HEK293 (cell line): ENCODE results near the gene S1PR1.

Experiments
- CTCF ChIA-PET: fragments of 350-600 bp; formaldehyde crosslinking; extraction: SDS; loops from one replicate; lab custom pipeline; 2021; ENCODE audit warnings: antibody characterized with exemption; lab: Yijun Ruan, JAX
- POLR2A ChIA-PET: fragments of 300-600 bp; formaldehyde crosslinking; extraction: SDS; loops from one replicate; lab custom pipeline; 2020; ENCODE audit warnings: antibody characterized with exemption, inconsistent platforms; lab: Yijun Ruan, JAX
- H3K27ac ChIP-seq: fragments of 200-500 bp; sonication (Bioruptor generic); 2 replicates; pipeline ENCODE4 v1.5.1; 2014; ENCODE audit warnings: low read depth, low read length, control low read depth, inconsistent platforms; ENCODE audit errors: extremely low read depth
- H3K36me3 ChIP-seq, 2 experiments: fragments of 200-500 bp in 1 of 2; sonication (Bioruptor generic) in 1 of 2; 1 replicate in 1 of 2; 2 replicates in 1 of 2; pipeline ENCODE4 v1.5.1; 2014 to 2017; ENCODE audit warnings: inconsistent platforms in 2 of 2, low read length in 2 of 2; ENCODE audit not compliant: control insufficient read depth in 2 of 2, insufficient read depth in 1 of 2
- H3K4me1 ChIP-seq: fragments of 200-500 bp; sonication (Bioruptor generic); 2 replicates; pipeline ENCODE4 v1.5.1; 2014; ENCODE audit warnings: mild to moderate bottlenecking, low read length, inconsistent platforms; ENCODE audit not compliant: control insufficient read depth, insufficient read depth
- H3K4me3 ChIP-seq: 2 replicates; pipeline ENCODE4 v1.5.1; 2011; ENCODE audit warnings: low read depth, mild to moderate bottlenecking, control low read depth, low read length, moderate library complexity
- H3K9me3 ChIP-seq: fragments of 200-500 bp; sonication (Bioruptor generic); 2 replicates; pipeline ENCODE4 v1.5.1; 2014; ENCODE audit warnings: low read depth, low read length, inconsistent platforms; ENCODE audit not compliant: control insufficient read depth, insufficient read depth
- BCL6B ChIP-seq: fragments of 450-650 bp; formaldehyde crosslinking; IDR thresholded peaks from 2 replicates; pipeline ENCODE4 v1.5.1; 2017; ENCODE audit warnings: missing biosample characterization, missing genetic modification characterization
- SALL2 ChIP-seq: fragments of 450-650 bp; formaldehyde crosslinking; IDR thresholded peaks from 2 replicates; pipeline ENCODE4 v1.5.0; 2017; ENCODE audit warnings: missing biosample characterization, mild to moderate bottlenecking, missing genetic modification characterization, borderline replicate concordance
- TRIM28 ChIP-seq: IDR thresholded peaks from 2 replicates; pipeline ENCODE4 v1.6.1; 2011; ENCODE audit warnings: low read length, control low read depth, borderline replicate concordance
- ZBTB11 ChIP-seq: fragments of 450-650 bp; formaldehyde crosslinking; conservative IDR thresholded peaks from 2 replicates; pipeline ENCODE4 v1.5.1; 2016; ENCODE audit warnings: low read depth, missing biosample characterization, missing genetic modification characterization
- ZBTB17 ChIP-seq: fragments of 450-650 bp; formaldehyde crosslinking; IDR thresholded peaks from 2 replicates; pipeline ENCODE4 v1.5.1; 2016; ENCODE audit warnings: missing biosample characterization, missing genetic modification characterization
- ZBTB48 ChIP-seq: fragments of 450-650 bp; formaldehyde crosslinking; IDR thresholded peaks from 2 replicates; pipeline ENCODE4 v1.5.1; 2016; ENCODE audit warnings: missing biosample characterization, missing genetic modification characterization
- ZEB2 ChIP-seq: fragments of 450-650 bp; formaldehyde crosslinking; IDR thresholded peaks from 2 replicates; pipeline ENCODE4 v1.5.1; 2016; ENCODE audit warnings: missing biosample characterization, missing genetic modification characterization
- ZNF16 ChIP-seq: fragments of 450-650 bp; formaldehyde crosslinking; IDR thresholded peaks from 2 replicates; pipeline ENCODE4 v1.5.1; 2016; ENCODE audit warnings: low read depth, missing biosample characterization, missing genetic modification characterization
- ZNF202 ChIP-seq: fragments of 450-650 bp; formaldehyde crosslinking; IDR thresholded peaks from 2 replicates; pipeline ENCODE4 v1.5.1; 2016; ENCODE audit warnings: missing biosample characterization, missing genetic modification characterization, borderline replicate concordance
- ZNF223 ChIP-seq: fragments of 450-650 bp; formaldehyde crosslinking; IDR thresholded peaks from 2 replicates; pipeline ENCODE4 v1.5.1; 2016; ENCODE audit warnings: missing biosample characterization, missing genetic modification characterization
- ZNF24 ChIP-seq: fragments of 450-650 bp; formaldehyde crosslinking; IDR thresholded peaks from 2 replicates; pipeline ENCODE4 v1.5.1; 2016; ENCODE audit warnings: missing biosample characterization, missing genetic modification characterization
- ZNF341 ChIP-seq: fragments of 450-650 bp; formaldehyde crosslinking; IDR thresholded peaks from 2 replicates; pipeline ENCODE4; 2016; ENCODE audit warnings: low read depth, missing biosample characterization, missing genetic modification characterization
- ZNF354C ChIP-seq: fragments of 450-650 bp; formaldehyde crosslinking; IDR thresholded peaks from 2 replicates; pipeline ENCODE4 v1.5.1; 2016; ENCODE audit warnings: missing biosample characterization, missing genetic modification characterization, low read depth, borderline replicate concordance
- ZNF394 ChIP-seq: fragments of 450-650 bp; formaldehyde crosslinking; IDR thresholded peaks from 2 replicates; pipeline ENCODE4 v1.5.1; 2016; ENCODE audit warnings: missing biosample characterization, missing genetic modification characterization, mild to moderate bottlenecking, moderate library complexity, borderline replicate concordance
- ZNF426 ChIP-seq: fragments of 450-650 bp; formaldehyde crosslinking; IDR thresholded peaks from 2 replicates; pipeline ENCODE4 v1.5.1; 2017; ENCODE audit warnings: missing biosample characterization, missing genetic modification characterization, mild to moderate bottlenecking, inconsistent platforms, moderate library complexity
- ZNF585B ChIP-seq: fragments of 450-650 bp; formaldehyde crosslinking; IDR thresholded peaks from 2 replicates; pipeline ENCODE4 v1.5.1; 2016; ENCODE audit warnings: missing biosample characterization, missing genetic modification characterization
- ZNF600 ChIP-seq: fragments of 450-650 bp; formaldehyde crosslinking; IDR thresholded peaks from 2 replicates; pipeline ENCODE4 v1.5.1; 2016; ENCODE audit warnings: missing biosample characterization, missing genetic modification characterization
- ZNF639 ChIP-seq: fragments of 450-650 bp; formaldehyde crosslinking; IDR thresholded peaks from 2 replicates; pipeline ENCODE4 v1.5.1; 2016; ENCODE audit warnings: missing biosample characterization, missing genetic modification characterization
- ZNF645 ChIP-seq: fragments of 450-650 bp; formaldehyde crosslinking; IDR thresholded peaks from 2 replicates; pipeline ENCODE4; 2016; ENCODE audit warnings: missing biosample characterization, missing genetic modification characterization
- ZNF677 ChIP-seq: fragments of 450-650 bp; IDR thresholded peaks from 2 replicates; pipeline ENCODE4 v1.5.0; 2018; ENCODE audit warnings: missing biosample characterization, mild to moderate bottlenecking, missing genetic modification characterization, moderate library complexity
- ZSCAN16 ChIP-seq: fragments of 450-650 bp; formaldehyde crosslinking; IDR thresholded peaks from 2 replicates; pipeline ENCODE4 v1.5.1; 2016; ENCODE audit warnings: missing biosample characterization, missing genetic modification characterization
- ZXDB ChIP-seq: fragments of 450-650 bp; formaldehyde crosslinking; IDR thresholded peaks from 2 replicates; pipeline ENCODE4 v1.5.1; 2016; ENCODE audit warnings: missing biosample characterization, missing genetic modification characterization
- TF ChIP-seq, protein P1 (sequence below): fragments of 450-650 bp; formaldehyde crosslinking; IDR thresholded peaks from 2 replicates; pipeline ENCODE4 v1.5.1; 2016; ENCODE audit warnings: missing biosample characterization, missing genetic modification characterization

The S1PR1 gene

GRCh38 chr1:101240041-101240430 lies 3.2 kb downstream of the S1PR1 start:
- Histone ChIP-seq H3K9me3 (no peaks in the 10 kb centered on the region), H3K4me1 (peaks cover 7% of the 10 kb centered on the region; the same call in 1 of the 2 replicates), H3K27ac (no peak overlapping the region), H3K4me3 (no peak overlapping the region), H3K36me3 (peaks cover 0 to 14% of the 10 kb centered on the region in 2 experiments; a peak in 2 of 3 replicates)
- ChIA-PET CTCF (interaction anchor here (0.5 to 6.8 kb wide), 11 partner anchors 8 to 1170 kb away, joined by 3 to 58 read pairs (median 5); no protein-coding TSS in a partner anchor), POLR2A (no interaction called here)
- no peak for TF ChIP-seq ZNF223
- peak; percentile 38; the same call in 1 of the 2 replicates for TF ChIP-seq ZNF341
- no peak for TF ChIP-seq ZNF600 (tag by site-specific recombination)

DNA sequence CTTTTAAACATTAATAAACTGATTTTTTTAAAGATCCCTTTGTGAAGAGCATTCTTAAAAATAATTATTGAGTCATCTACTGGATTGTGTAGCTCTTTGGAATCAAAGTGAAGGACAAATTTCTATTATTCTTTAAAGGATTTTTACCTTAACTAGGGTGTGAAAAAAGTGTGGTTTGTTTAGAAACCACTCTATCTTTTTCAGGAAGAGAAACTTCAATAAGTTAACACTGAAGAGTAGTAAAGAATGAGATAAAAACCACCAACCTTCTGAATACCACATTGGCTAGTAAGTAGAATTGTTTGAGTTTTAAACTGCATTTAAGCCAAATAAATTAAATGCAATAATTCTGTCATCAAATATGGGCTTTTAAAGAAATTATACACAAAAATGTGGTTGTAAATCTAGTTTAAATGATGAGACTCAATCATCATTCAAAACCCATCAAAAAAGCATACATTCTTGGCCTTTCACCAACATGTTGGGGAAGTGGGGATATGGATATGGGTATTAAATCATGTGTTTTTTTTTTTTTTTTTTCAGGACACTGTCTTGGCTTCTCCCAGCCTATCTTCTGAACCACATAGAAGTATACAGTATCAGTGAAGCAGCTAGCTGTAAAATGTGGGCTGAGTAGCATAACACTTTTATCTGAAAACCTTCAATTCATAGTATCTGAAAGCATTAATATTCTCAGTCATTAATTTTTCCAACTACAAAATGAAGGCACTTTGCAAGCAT lies 4.8 kb downstream of the S1PR1 start:
- Histone ChIP-seq H3K4me1 (peaks cover 8% of the 10 kb centered on the region; the same call in 1 of the 2 replicates), H3K27ac (no peak overlapping the region), H3K9me3 (no peaks in the 10 kb centered on the region), H3K4me3 (no peak overlapping the region), H3K36me3 (peaks cover 0 to 14% of the 10 kb centered on the region in 2 experiments; a peak in 2 of 3 replicates)
- CTCF ChIA-PET: interaction anchor here (6.8 kb wide), 1 partner anchor 46 kb away, joined by 58 read pairs; no protein-coding TSS in a partner anchor
- POLR2A ChIA-PET: no interaction called here
- TF ChIP-seq ZNF426 (tag by site-specific recombination): no peak
- no peak for TF ChIP-seq ZNF202 (tag by site-specific recombination)
- no peak for TF ChIP-seq ZBTB17 (tag by site-specific recombination)
- no peak for TF ChIP-seq ZNF24 (tag by site-specific recombination)
- 0 out of 2 replicates have a peak, but pooled peaks have one; percentile 28 for TF ChIP-seq ZEB2 (tag by site-specific recombination)
- TF ChIP-seq ZXDB (tag by site-specific recombination): peak; percentile 18; the same call in 1 of the 2 replicates
- TF ChIP-seq, protein P1, sequence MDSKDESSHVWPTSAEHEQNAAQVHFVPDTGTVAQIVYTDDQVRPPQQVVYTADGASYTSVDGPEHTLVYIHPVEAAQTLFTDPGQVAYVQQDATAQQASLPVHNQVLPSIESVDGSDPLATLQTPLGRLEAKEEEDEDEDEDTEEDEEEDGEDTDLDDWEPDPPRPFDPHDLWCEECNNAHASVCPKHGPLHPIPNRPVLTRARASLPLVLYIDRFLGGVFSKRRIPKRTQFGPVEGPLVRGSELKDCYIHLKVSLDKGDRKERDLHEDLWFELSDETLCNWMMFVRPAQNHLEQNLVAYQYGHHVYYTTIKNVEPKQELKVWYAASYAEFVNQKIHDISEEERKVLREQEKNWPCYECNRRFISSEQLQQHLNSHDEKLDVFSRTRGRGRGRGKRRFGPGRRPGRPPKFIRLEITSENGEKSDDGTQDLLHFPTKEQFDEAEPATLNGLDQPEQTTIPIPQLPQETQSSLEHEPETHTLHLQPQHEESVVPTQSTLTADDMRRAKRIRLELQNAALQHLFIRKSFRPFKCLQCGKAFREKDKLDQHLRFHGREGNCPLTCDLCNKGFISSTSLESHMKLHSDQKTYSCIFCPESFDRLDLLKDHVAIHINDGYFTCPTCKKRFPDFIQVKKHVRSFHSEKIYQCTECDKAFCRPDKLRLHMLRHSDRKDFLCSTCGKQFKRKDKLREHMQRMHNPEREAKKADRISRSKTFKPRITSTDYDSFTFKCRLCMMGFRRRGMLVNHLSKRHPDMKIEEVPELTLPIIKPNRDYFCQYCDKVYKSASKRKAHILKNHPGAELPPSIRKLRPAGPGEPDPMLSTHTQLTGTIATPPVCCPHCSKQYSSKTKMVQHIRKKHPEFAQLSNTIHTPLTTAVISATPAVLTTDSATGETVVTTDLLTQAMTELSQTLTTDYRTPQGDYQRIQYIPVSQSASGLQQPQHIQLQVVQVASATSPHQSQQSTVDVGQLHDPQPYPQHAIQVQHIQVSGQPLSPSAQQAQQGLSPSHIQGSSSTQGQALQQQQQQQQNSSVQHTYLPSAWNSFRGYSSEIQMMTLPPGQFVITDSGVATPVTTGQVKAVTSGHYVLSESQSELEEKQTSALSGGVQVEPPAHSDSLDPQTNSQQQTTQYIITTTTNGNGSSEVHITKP (tag by site-specific recombination): no peak
- no peak for TF ChIP-seq BCL6B (tag by site-specific recombination)
- no peak for TF ChIP-seq ZNF585B
- TF ChIP-seq ZNF645 (tag by site-specific recombination): no peak
- TF ChIP-seq ZNF16 (tag by site-specific recombination): no peak
- no peak for TF ChIP-seq SALL2
- no peak for TF ChIP-seq ZBTB48 (tag by site-specific recombination)
- TF ChIP-seq ZSCAN16: no peak
- no peak for TF ChIP-seq ZNF639 (tag by site-specific recombination)
- no peak for TF ChIP-seq ZNF677 (tag by site-specific recombination)
- TF ChIP-seq TRIM28: no peak
- TF ChIP-seq ZBTB11 (tag by site-specific recombination): no peak
- TF ChIP-seq ZNF354C (tag by site-specific recombination): no peak
- TF ChIP-seq ZNF394: no peak
